HEK293 (cell line): Measurements from ENCODE around the gene PNISR.

ENCODE experiments used
- BCL11A ChIP-seq: fragments of 450-650 bp; formaldehyde crosslinking; IDR thresholded peaks from 2 replicates; pipeline ENCODE4 v1.5.1; 2016; ENCODE audit warnings: low read depth, missing biosample characterization, missing genetic modification characterization
- CTCF ChIP-seq: fragments of 450-650 bp; formaldehyde crosslinking; IDR thresholded peaks from 2 replicates; pipeline ENCODE4 v1.5.1; 2016; ENCODE audit warnings: missing biosample characterization, missing genetic modification characterization
- OSR2 ChIP-seq: fragments of 450-650 bp; formaldehyde crosslinking; IDR thresholded peaks from 2 replicates; pipeline ENCODE4 v1.5.1; 2016; ENCODE audit warnings: missing biosample characterization, missing genetic modification characterization
- PRDM4 ChIP-seq: fragments of 450-650 bp; formaldehyde crosslinking; IDR thresholded peaks from 2 replicates; pipeline ENCODE4 v1.5.1; 2017; ENCODE audit warnings: missing biosample characterization, missing genetic modification characterization
- RBAK ChIP-seq: fragments of 450-650 bp; formaldehyde crosslinking; IDR thresholded peaks from 2 replicates; pipeline ENCODE4 v1.5.1; 2016; ENCODE audit warnings: missing biosample characterization, missing genetic modification characterization
- SALL2 ChIP-seq: fragments of 450-650 bp; formaldehyde crosslinking; IDR thresholded peaks from 2 replicates; pipeline ENCODE4 v1.5.0; 2017; ENCODE audit warnings: missing biosample characterization, mild to moderate bottlenecking, missing genetic modification characterization, borderline replicate concordance
- SETDB1 ChIP-seq: IDR thresholded peaks from one replicate; pipeline ENCODE4 v1.6.1; 2017; ENCODE audit warnings: mild to moderate bottlenecking, low read length, moderate library complexity, mixed read lengths; ENCODE audit not compliant: insufficient read length
- SP2 ChIP-seq: fragments of 450-650 bp; formaldehyde crosslinking; IDR thresholded peaks from 2 replicates; pipeline ENCODE4 v1.5.1; 2016; ENCODE audit warnings: missing biosample characterization, missing genetic modification characterization
- SP3 ChIP-seq: fragments of 450-650 bp; formaldehyde crosslinking; IDR thresholded peaks from 2 replicates; pipeline ENCODE4 v1.5.1; 2016; ENCODE audit warnings: missing biosample characterization, missing genetic modification characterization
- TSHZ1 ChIP-seq: fragments of 450-650 bp; formaldehyde crosslinking; IDR thresholded peaks from 2 replicates; pipeline ENCODE4 v1.5.1; 2016; ENCODE audit warnings: missing biosample characterization, missing genetic modification characterization, borderline replicate concordance
- ZBTB26 ChIP-seq: fragments of 450-650 bp; formaldehyde crosslinking; optimal IDR thresholded peaks from 2 replicates; pipeline ENCODE3; 2016; ENCODE audit warnings: missing biosample characterization, mild to moderate bottlenecking, missing genetic modification characterization
- ZBTB7A ChIP-seq: fragments of 450-650 bp; formaldehyde crosslinking; IDR thresholded peaks from 2 replicates; pipeline ENCODE4 v1.5.1; 2016; ENCODE audit warnings: low read depth, missing biosample characterization, missing genetic modification characterization
- ZFHX2 ChIP-seq: fragments of 450-650 bp; formaldehyde crosslinking; conservative IDR thresholded peaks from 2 replicates; pipeline ENCODE4 v1.5.1; 2016; ENCODE audit warnings: missing biosample characterization, missing genetic modification characterization
- ZFP41 ChIP-seq: fragments of 450-650 bp; formaldehyde crosslinking; IDR thresholded peaks from 2 replicates; pipeline ENCODE4 v1.5.1; 2016; ENCODE audit warnings: missing biosample characterization, missing genetic modification characterization, borderline replicate concordance
- ZNF10 ChIP-seq: fragments of 450-650 bp; formaldehyde crosslinking; IDR thresholded peaks from 2 replicates; pipeline ENCODE4 v1.5.1; 2017; ENCODE audit warnings: missing biosample characterization, missing genetic modification characterization
- ZNF133 ChIP-seq: fragments of 450-650 bp; formaldehyde crosslinking; IDR thresholded peaks from 2 replicates; pipeline ENCODE4 v1.5.1; 2016; ENCODE audit warnings: missing biosample characterization, missing genetic modification characterization
- ZNF174 ChIP-seq: fragments of 450-650 bp; formaldehyde crosslinking; IDR thresholded peaks from 2 replicates; pipeline ENCODE4 v1.5.0; 2017; ENCODE audit warnings: missing biosample characterization, mild to moderate bottlenecking, missing genetic modification characterization
- ZNF211 ChIP-seq: fragments of 450-650 bp; formaldehyde crosslinking; IDR thresholded peaks from 2 replicates; pipeline ENCODE4 v1.5.1; 2016; ENCODE audit warnings: low read depth, missing biosample characterization, missing genetic modification characterization
- ZNF24 ChIP-seq: fragments of 450-650 bp; formaldehyde crosslinking; IDR thresholded peaks from 2 replicates; pipeline ENCODE4 v1.5.1; 2016; ENCODE audit warnings: missing biosample characterization, missing genetic modification characterization
- ZNF324 ChIP-seq: fragments of 450-650 bp; formaldehyde crosslinking; IDR thresholded peaks from 2 replicates; pipeline ENCODE4 v1.5.1; 2016; ENCODE audit warnings: missing biosample characterization, missing genetic modification characterization
- ZNF394 ChIP-seq: fragments of 450-650 bp; formaldehyde crosslinking; IDR thresholded peaks from 2 replicates; pipeline ENCODE4 v1.5.1; 2016; ENCODE audit warnings: missing biosample characterization, missing genetic modification characterization, mild to moderate bottlenecking, moderate library complexity, borderline replicate concordance
- ZNF426 ChIP-seq: fragments of 450-650 bp; formaldehyde crosslinking; IDR thresholded peaks from 2 replicates; pipeline ENCODE4 v1.5.1; 2017; ENCODE audit warnings: missing biosample characterization, missing genetic modification characterization, mild to moderate bottlenecking, inconsistent platforms, moderate library complexity
- ZNF48 ChIP-seq: fragments of 450-650 bp; formaldehyde crosslinking; IDR thresholded peaks from 2 replicates; pipeline ENCODE4 v1.5.1; 2016; ENCODE audit warnings: missing biosample characterization, missing genetic modification characterization
- ZNF549 ChIP-seq: fragments of 450-650 bp; IDR thresholded peaks from 2 replicates; pipeline ENCODE4 v1.5.1; 2018; ENCODE audit warnings: missing biosample characterization, missing genetic modification characterization, mild to moderate bottlenecking, inconsistent platforms, moderate library complexity
- ZNF555 ChIP-seq: fragments of 450-650 bp; formaldehyde crosslinking; conservative IDR thresholded peaks from 2 replicates; pipeline ENCODE4 v1.5.1; 2017; ENCODE audit warnings: missing biosample characterization, mild to moderate bottlenecking, missing genetic modification characterization, inconsistent platforms
- ZNF600 ChIP-seq: fragments of 450-650 bp; formaldehyde crosslinking; IDR thresholded peaks from 2 replicates; pipeline ENCODE4 v1.5.1; 2016; ENCODE audit warnings: missing biosample characterization, missing genetic modification characterization
- ZNF654 ChIP-seq: fragments of 450-650 bp; formaldehyde crosslinking; IDR thresholded peaks from 2 replicates; pipeline ENCODE4 v1.5.1; 2016; ENCODE audit warnings: low read depth, missing biosample characterization, missing genetic modification characterization
- ZNF747 ChIP-seq: fragments of 450-650 bp; formaldehyde crosslinking; IDR thresholded peaks from 2 replicates; pipeline ENCODE4 v1.5.1; 2016; ENCODE audit warnings: missing biosample characterization, missing genetic modification characterization
- ZSCAN23 ChIP-seq: fragments of 450-650 bp; formaldehyde crosslinking; IDR thresholded peaks from 2 replicates; pipeline ENCODE4 v1.5.1; 2016; ENCODE audit warnings: missing biosample characterization, missing genetic modification characterization
- ZSCAN30 ChIP-seq: fragments of 450-650 bp; IDR thresholded peaks from 2 replicates; pipeline ENCODE4 v1.5.1; 2018; ENCODE audit warnings: missing biosample characterization, mild to moderate bottlenecking, missing genetic modification characterization, moderate library complexity
- ZXDB ChIP-seq: fragments of 450-650 bp; formaldehyde crosslinking; IDR thresholded peaks from 2 replicates; pipeline ENCODE4 v1.5.1; 2016; ENCODE audit warnings: missing biosample characterization, missing genetic modification characterization

PNISR gene

GRCh38 chr6:99424761-99425646 lies at the start of gene PNISR (continued):
- TF ChIP-seq CTCF = no peak
- no peak for TF ChIP-seq ZNF549 (tag by site-specific recombination)
- TF ChIP-seq BCL11A (tag by site-specific recombination) = no peak
- TF ChIP-seq ZNF426 (tag by site-specific recombination) = no peak
- TF ChIP-seq PRDM4 (tag by site-specific recombination) = no peak; the same call in 1 of the 2 replicates
- TF ChIP-seq ZBTB7A = no peak
- 0 out of 2 replicates have a peak, but pooled peaks have one; percentile 14 for TF ChIP-seq ZNF394 (tag by site-specific recombination)
- no peak for TF ChIP-seq SETDB1
- TF ChIP-seq SP2 (tag by site-specific recombination) = peak; percentile 81
- TF ChIP-seq SP3 (tag by site-specific recombination) = peak; percentile 64
- no peak for TF ChIP-seq ZNF654 (tag by site-specific recombination)
- no peak for TF ChIP-seq ZNF133
- no peak for TF ChIP-seq RBAK (tag by site-specific recombination)
- TF ChIP-seq ZNF174 = no peak
- no peak for TF ChIP-seq ZSCAN23 (tag by site-specific recombination)
- peak; percentile 38 for TF ChIP-seq ZBTB26 (tag by site-specific recombination)
- peak; percentile 61; the same call in 1 of the 2 replicates for TF ChIP-seq ZNF324
- no peak for TF ChIP-seq ZFP41 (tag by site-specific recombination)
- no peak; the same call in 1 of the 2 replicates for TF ChIP-seq ZNF600 (tag by site-specific recombination)
- no peak for TF ChIP-seq ZNF10 (tag by site-specific recombination)
- 0 out of 2 replicates have a peak, but pooled peaks have one; percentile 23 for TF ChIP-seq TSHZ1 (tag by site-specific recombination)
- no peak for TF ChIP-seq ZNF48 (tag by site-specific recombination)
- TF ChIP-seq ZNF211 (tag by site-specific recombination) = no peak
- peak; percentile 71 for TF ChIP-seq ZFHX2 (tag by site-specific recombination)
- TF ChIP-seq ZSCAN30 (tag by site-specific recombination) = peak; percentile 75
- TF ChIP-seq ZNF24 = peak; percentile 18; the same call in 1 of the 2 replicates
- TF ChIP-seq ZNF555 (tag by site-specific recombination) = no peak
- TF ChIP-seq SALL2 (tag by site-specific recombination) = no peak
- no peak for TF ChIP-seq ZNF747
- no peak for TF ChIP-seq OSR2
- TF ChIP-seq ZXDB = peak; percentile 62
